ENCODE results near the gene CACNB2. TPM values are rescaled to one million over a fixed set of nuclear protein-coding genes. Genes with fewer than 3 reads are reported as not detected.
A peak's percentile ranks its signal among the peaks of the same experiment; 100 is the strongest.

The CACNB2 gene
- total RNA-seq, 2 donors from 2014 or later, result 23.7 to 34.3 TPM

- ATAC-seq (peak in 1 of 2 donors; percentile 54), DNase-seq (no peak)
- intact Hi-C loops (cut with DNase I), result no loop called here
Observed at GRCh38 chr10:18246967-18247366, 106.7 kb downstream of the CACNB2 start.

GRCh38 chr10:18252086-18252485 is 111.9 kb downstream of the CACNB2 start:
- no peak for DNase-seq
- intact Hi-C loops (cut with DNase I), result no loop called here
- no peak for ATAC-seq

GRCh38 chr10:18254086-18254485 is 113.9 kb downstream of the CACNB2 start:
- intact Hi-C loops (cut with DNase I), result no loop called here
- ATAC-seq (no peak), DNase-seq (no peak)

- ATAC-seq, result no peak
- intact Hi-C loops (cut with DNase I), result no loop called here
- no peak for DNase-seq
Observed at GRCh38 chr10:18254692-18255091, 114.5 kb downstream of the CACNB2 start.

GRCh38 chr10:18260310-18260922 is 120.2 kb downstream of the CACNB2 start:
- no peak for DNase-seq
- no peak for ATAC-seq
- intact Hi-C loops (cut with DNase I), result no loop called here

GRCh38 chr10:18261063-18261610 is 120.9 kb downstream of the CACNB2 start:
- peak in 1 of 2 donors; percentile 65 for ATAC-seq
- intact Hi-C loops (cut with DNase I), result no loop called here
- DNase-seq, result no peak

- DNase-seq (no peak), ATAC-seq (no peak)
- intact Hi-C loops (cut with DNase I), result no loop called here
Observed at GRCh38 chr10:18261768-18262231, 121.6 kb downstream of the CACNB2 start.

- intact Hi-C loops (cut with DNase I), result no loop called here
Observed at GRCh38 chr10:18264466-18265050, 124.3 kb downstream of the CACNB2 start.

GRCh38 chr10:18268005-18268404 is 127.8 kb downstream of the CACNB2 start:
- ATAC-seq, result no peak
- intact Hi-C loops (cut with DNase I), result no loop called here
- no peak for DNase-seq

More at GRCh38 chr10:18264466-18265050, 124.3 kb downstream of the CACNB2 start:
- no peak for ATAC-seq
- no peak for DNase-seq

GRCh38 chr10:18271491-18271890 is 131.3 kb downstream of the CACNB2 start:
- ATAC-seq (no peak), DNase-seq (no peak)
- intact Hi-C loops (cut with DNase I), result no loop called here

GRCh38 chr10:18273039-18273438 is 132.8 kb downstream of the CACNB2 start:
- no peak for ATAC-seq
- no peak for DNase-seq
- intact Hi-C loops (cut with DNase I), result no loop called here

GRCh38 chr10:18278181-18278580 is 138.0 kb downstream of the CACNB2 start:
- no peak for ATAC-seq
- intact Hi-C loops (cut with DNase I), result no loop called here
- DNase-seq, result no peak

GRCh38 chr10:18279173-18279572 is 138.9 kb downstream of the CACNB2 start:
- ATAC-seq, result no peak

GRCh38 chr10:18282094-18282493 is 141.9 kb downstream of the CACNB2 start:
- DNase-seq (no peak), ATAC-seq (no peak)
- intact Hi-C loops (cut with DNase I), result no loop called here

More at GRCh38 chr10:18279173-18279572, 138.9 kb downstream of the CACNB2 start:
- DNase-seq, result no peak
- intact Hi-C loops (cut with DNase I), result no loop called here

- intact Hi-C loops (cut with DNase I), result no loop called here
- DNase-seq, result no peak
- no peak for ATAC-seq
Observed at GRCh38 chr10:18290651-18291313, 150.6 kb downstream of the CACNB2 start.

GRCh38 chr10:18293536-18294510 is 153.6 kb downstream of the CACNB2 start:
- intact Hi-C loops (cut with DNase I), result no loop called here
- no peak for ATAC-seq
- no peak for DNase-seq

GRCh38 chr10:18294633-18295032 is 154.4 kb downstream of the CACNB2 start:
- intact Hi-C loops (cut with DNase I), result no loop called here
- no peak for DNase-seq
- no peak for ATAC-seq

GRCh38 chr10:18297659-18298058 is 157.4 kb downstream of the CACNB2 start:
- ATAC-seq (no peak), DNase-seq (no peak)
- intact Hi-C loops (cut with DNase I), result no loop called here

GRCh38 chr10:18298256-18298655 is 158.0 kb downstream of the CACNB2 start:
- intact Hi-C loops (cut with DNase I), result no loop called here

More at GRCh38 chr10:18298256-18298655, 158.0 kb downstream of the CACNB2 start:
- DNase-seq (no peak), ATAC-seq (no peak)
